Motor neuron (in vitro differentiated cells): ENCODE results near the gene FAM120AOS. TPM values are rescaled to one million over a fixed set of nuclear protein-coding genes. Genes with fewer than 3 reads are reported as not detected.

ENCODE experiments used
- ATAC-seq, 8 experiments: fragments of 200-7000 bp; cut with Tn5 transposase; replicated peaks in 6 of 8; 2 replicates each; pipeline ENCODE4 v1.8.0; 2021; ENCODE audit warnings: mild to moderate bottlenecking in 8 of 8, moderate library complexity in 8 of 8
- H3K27ac ChIP-seq, 2 donors: fragments of 250-450 bp; sonication (Bioruptor Pico); 2 replicates each; pipeline ENCODE4 v1.9.0; 2021; ENCODE audit warnings: antibody characterized with exemption in 2 of 2, mild to moderate bottlenecking in 2 of 2, moderate library complexity in 1 of 2
- H3K4me1 ChIP-seq, 2 donors: fragments of 250-450 bp; sonication (Bioruptor Pico); replicated peaks in 1 of 2; 2 replicates each; pipeline ENCODE4 v1.6.1; 2021; ENCODE audit warnings: antibody characterized with exemption in 2 of 2, mild to moderate bottlenecking in 2 of 2, moderate library complexity in 1 of 2
- H3K4me3 ChIP-seq, 5 donors: fragments of 250-450 bp; sonication (Bioruptor Pico); 2 replicates each; pipeline ENCODE4 v1.9.0; 2021; ENCODE audit warnings: antibody characterized with exemption in 5 of 5, mild to moderate bottlenecking in 5 of 5, moderate library complexity in 4 of 5
- WGBS, 10 experiments: fragments of 450-650 bp; shearing (Covaris generic); methylation state at CpG; one replicate each; pipeline ENCODE4 v1.0.0; 2022; 5-methylcytosine and 5-hydroxymethylcytosine counted together
- in situ Hi-C, 9 experiments: fragments of 400-800 bp; cut with MboI; loops; one replicate each; pipeline ENCODE4 v1.15.0; 2021; ENCODE audit warnings: low sequenced_read_pairs in 9 of 9, low pct_unique_long_range_greater_than_20kb in 2 of 9; ENCODE audit not compliant: unreplicated experiment in 9 of 9
- total RNA-seq, 8 experiments: library from RNA; unstranded; fragments of 300-600 nt; gene quantifications; 2 replicates each; pipeline versions ENCODE4 v1.2.3 to v1.2.4, GENCODE V29; 2022

FAM120AOS gene
- total RNA-seq: 10 to 100 TPM; 22.5 to 44.4 (median 24.9) TPM

DNA sequence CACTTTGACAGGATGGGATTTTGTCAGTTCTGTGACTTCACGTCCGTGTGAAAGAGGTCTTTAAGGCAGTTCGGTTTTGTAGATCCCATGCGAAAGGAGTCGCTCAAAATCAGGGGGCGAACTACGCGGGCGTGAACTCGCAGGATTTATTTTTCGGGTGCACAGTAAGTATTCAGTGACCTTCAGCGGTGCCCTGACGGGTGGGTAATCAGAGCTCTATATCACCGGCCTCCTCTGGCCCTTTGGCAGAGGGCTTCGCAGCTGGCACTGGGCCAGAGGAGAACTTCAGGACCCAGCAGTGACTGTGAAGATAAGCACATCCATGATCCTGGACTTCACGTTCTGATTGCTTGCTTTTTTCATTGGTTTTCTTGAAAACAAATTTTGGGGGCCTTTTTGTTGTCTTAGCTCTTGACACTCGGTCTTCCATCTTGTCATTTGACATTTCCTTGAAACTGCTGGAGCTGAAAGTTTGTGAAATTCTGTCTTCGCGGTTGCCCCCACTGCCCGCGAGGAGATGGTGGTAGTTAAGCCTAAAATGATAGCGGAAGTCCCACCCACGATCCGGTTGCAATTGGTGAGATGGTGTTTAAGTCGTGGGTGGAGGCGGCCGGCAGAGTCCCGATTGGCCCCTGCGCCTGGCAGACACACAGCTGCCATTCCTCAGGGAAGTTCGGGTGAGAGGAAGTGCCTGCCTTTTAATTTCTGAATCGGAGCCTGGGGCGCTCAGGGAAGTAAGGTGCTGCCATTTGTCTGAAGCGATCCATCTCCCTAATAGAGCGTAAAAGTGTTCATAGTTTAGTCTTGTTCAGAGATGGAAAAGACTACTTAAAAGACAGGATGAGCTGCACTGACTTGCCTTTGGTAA is at the start of gene FAM120AOS:
TSS of gene FAM120AOS (minus strand) at position 535 of the 868 bp plus-strand sequence. CDS start 872 bp downstream, outside the sequence.
- peak; percentile 59 to 84 (median 80) for ATAC-seq
- in situ Hi-C loops: loop anchor here in 1 of 9 experiments (25.0 kb wide), 1 partner anchor 266 kb away; the partner anchor contains the start of gene WNK2
- H3K4me3 ChIP-seq: peak within 1 kb of the TSS; percentile 69 to 97 (median 80)
- peak within 1 kb of the TSS; percentile 96 to 98 for H3K27ac ChIP-seq
- WGBS, 10 experiments: 0 to 7% (median 0%) methylated on average over 4 to 28 of the region's 34 CpGs; no CpG with 5 or more reads in 1 of the 10 experiments
- H3K4me1 ChIP-seq: peaks cover 12 to 24% of the 10 kb centered on the region in 2 donors

DNA sequence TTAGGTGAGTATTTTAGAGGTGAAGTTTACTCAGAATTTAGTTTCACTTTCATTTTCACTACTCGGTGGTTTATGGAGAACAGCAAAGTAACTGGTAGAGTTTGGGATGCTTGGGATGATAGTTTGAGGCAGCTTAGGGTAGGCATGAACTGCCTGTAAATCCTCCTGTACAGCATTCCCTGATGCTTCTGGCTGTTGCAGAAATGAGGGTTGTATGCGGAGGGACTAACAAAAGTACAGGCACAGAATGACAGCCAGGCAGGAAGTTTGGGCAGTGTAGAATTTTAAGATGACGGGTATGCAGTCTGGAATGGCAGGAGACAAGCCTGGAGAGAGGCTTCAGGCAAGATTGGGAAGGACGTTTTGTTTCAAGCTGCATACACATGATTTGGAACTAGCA is 48.0 kb upstream of the FAM120AOS start:
- Histone ChIP-seq H3K4me1 (no peaks in the 10 kb centered on the region), H3K4me3 (no peak overlapping the region), H3K27ac (no peak overlapping the region)
- in situ Hi-C loops: no loop called here
- peak in 1 of 8 experiments; percentile 72 for ATAC-seq
- 9 to 100% (median 81%) methylated on average over 1 to 3 of the region's 4 CpGs; no CpG with 5 or more reads in 1 of the 10 experiments for WGBS, 10 experiments

DNA sequence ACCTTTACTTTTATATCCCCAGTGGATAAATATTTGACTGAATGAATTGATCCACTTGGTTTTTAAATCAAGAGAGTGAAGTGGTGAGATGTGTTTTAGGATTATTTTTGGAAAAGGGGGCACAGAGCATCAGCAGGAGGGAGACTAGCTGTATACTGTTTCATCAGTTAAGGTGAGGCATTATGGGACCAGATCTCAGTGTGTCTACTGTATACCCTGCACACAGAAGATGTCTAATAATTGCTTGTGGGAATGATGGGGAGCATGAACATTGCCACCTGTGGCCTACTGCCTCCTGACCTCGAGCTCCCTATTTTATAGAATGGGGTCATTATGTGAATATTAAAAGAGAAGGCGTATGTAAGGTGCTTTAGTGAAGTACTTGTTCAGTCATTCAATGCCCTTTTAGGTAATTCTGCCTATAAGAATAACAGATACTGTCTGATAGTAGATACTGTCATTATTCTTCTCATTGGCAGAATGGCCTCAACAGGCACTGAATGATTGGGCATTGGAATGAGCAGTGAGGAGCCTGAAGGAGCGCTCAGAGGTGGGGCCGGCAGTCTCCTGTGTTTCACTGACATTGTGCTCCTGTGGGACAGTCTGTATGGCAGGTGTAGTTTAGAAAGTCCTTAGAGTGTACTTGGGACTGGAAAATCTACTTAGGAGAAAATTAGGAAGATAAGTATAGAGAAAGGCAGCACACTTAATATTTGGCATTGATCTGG is 47.4 kb upstream of the FAM120AOS start:
- ATAC-seq: no peak
- 80 to 100% (median 95%) methylated on average over 1 to 4 of the region's 4 CpGs; no CpG with 5 or more reads in 2 of the 10 experiments for WGBS, 10 experiments
- no peak overlapping the region for H3K27ac ChIP-seq

GRCh38 chr9:93496285-93496684 is 42.9 kb upstream of the FAM120AOS start:
- Histone ChIP-seq H3K27ac (no peak overlapping the region), H3K4me3 (no peak overlapping the region), H3K4me1 (no peaks in the 10 kb centered on the region)
- 20 to 100% (median 54%) methylated on average over 1 to 3 of the region's 3 CpGs; no CpG with 5 or more reads in 6 of the 10 experiments for WGBS, 10 experiments
- peak in 3 of 8 experiments; percentile 19 to 76 (median 67) for ATAC-seq
- in situ Hi-C loops: no loop called here

More for the DNA sequence above, 47.4 kb upstream of the FAM120AOS start:
- Histone ChIP-seq H3K4me1 (no peaks in the 10 kb centered on the region), H3K4me3 (no peak overlapping the region)
- in situ Hi-C loops: no loop called here

DNA sequence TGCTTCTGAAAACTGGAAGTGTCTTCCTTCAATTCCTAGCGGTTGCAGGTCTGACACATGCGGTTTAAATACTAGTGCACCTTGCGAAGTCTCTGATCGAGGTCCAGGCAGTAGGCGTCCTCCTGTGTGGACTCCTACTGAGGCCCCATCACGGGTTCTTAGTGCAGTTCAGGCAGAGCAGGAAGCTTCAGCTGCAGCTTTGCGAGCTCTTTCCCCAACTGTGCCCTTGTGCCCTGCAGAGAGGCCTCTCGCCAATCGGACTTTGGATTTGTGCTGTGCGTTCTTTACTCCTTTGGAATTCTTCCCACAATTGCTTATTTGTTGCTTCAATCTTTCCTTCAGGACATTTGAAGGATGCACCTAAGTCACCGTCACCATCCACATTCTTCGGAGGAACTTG is 40.6 kb upstream of the FAM120AOS start:
- no peak for ATAC-seq
- in situ Hi-C loops: no loop called here
- Histone ChIP-seq H3K4me1 (no peaks in the 10 kb centered on the region), H3K4me3 (no peak overlapping the region), H3K27ac (no peak overlapping the region)
- 84 to 97% (median 91%) methylated on average over 5 to 9 of the region's 12 CpGs; no CpG with 5 or more reads in 3 of the 10 experiments for WGBS, 10 experiments

DNA sequence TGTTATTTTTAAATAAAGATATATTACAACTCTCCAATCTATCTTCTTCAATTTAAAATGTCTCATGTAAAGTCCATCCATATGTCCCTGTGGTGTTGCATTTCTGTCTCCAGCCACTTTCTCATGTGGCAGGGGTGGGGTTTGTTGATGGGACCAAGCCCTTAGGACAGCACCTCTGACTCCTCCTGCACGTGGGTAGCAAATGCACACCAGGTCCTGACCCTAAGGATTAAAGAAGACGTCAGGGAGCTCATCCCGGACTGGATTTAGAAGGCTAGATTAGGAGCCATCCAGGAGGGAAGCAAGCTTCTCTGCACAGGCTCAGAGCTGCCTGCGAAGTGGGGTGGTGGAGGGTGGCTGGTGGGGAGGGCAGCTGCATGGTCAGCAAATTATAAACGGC is 38.9 kb upstream of the FAM120AOS start:
- Histone ChIP-seq H3K4me3 (no peak overlapping the region), H3K4me1 (no peaks in the 10 kb centered on the region), H3K27ac (no peak overlapping the region)
- WGBS, 10 experiments: 40 to 80% (median 60%) methylated on average over 1 to 2 of the region's 5 CpGs; no CpG with 5 or more reads in 5 of the 10 experiments
- in situ Hi-C loops: no loop called here
- ATAC-seq: peak in 3 of 8 experiments; percentile 37 to 61 (median 55)

DNA sequence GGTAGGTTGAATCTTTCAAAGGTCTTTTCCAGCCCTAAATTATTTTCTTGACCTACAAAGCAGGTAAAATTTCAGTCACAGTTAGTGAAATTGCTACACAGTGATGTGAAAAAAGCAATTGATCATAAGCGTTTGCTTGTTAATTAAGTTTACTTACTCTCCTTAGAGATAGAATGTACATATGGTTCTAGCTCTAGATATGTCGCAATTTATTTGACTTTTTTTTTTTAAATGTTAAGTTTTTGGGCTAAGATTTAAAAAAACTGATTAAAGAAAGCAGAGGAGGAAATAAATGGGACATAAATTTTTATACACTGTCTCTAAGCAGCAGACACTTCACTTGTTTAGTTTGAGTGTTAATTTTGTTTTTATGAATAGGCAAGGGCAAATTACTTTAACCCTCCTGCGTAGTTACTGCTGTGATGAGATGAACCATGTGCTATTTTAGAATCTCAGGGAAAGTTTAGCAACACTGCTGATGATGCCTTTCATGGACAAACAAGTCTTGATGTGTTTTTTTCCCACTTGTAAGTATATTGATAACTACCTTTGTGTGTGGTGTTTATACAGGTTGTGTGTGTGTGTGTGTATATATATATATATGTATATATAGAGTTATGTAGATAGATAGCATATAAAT is 38.3 kb upstream of the FAM120AOS start:
- 70 to 100% (median 92%) methylated on average over 1 to 3 of the region's 3 CpGs for WGBS, 10 experiments
- Histone ChIP-seq H3K4me3 (no peak overlapping the region), H3K4me1 (no peaks in the 10 kb centered on the region), H3K27ac (no peak overlapping the region)
- in situ Hi-C loops: no loop called here
- no peak for ATAC-seq

DNA sequence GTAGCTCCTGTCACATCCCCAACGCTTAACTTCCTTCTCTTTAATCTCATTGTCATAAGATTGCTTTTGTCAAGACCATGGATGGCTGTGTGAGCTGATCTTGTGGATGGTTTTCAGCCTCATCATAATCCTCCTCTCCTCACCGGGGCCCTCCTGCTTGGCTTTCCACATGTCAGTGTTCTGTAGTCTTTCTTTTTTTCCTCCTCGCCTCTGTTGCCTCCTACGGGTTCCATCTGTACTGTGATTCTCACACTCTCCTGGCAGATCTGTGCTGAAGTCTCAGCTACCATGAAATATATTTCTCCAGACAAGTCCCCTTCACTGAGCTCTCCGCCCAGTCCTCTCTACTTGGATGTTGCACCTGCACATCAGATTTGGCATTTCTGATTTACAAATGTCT is 34.9 kb upstream of the FAM120AOS start:
- no peak for ATAC-seq
- in situ Hi-C loops: no loop called here
- Histone ChIP-seq H3K4me1 (no peaks in the 10 kb centered on the region), H3K4me3 (no peak overlapping the region), H3K27ac (no peak overlapping the region)
- 81 to 100% (median 99%) methylated on average over 1 to 5 of the region's 5 CpGs for WGBS, 10 experiments

- in situ Hi-C loops: no loop called here
- Histone ChIP-seq H3K4me3 (no peak overlapping the region), H3K4me1 (no peaks in the 10 kb centered on the region), H3K27ac (no peak overlapping the region)
- 83 to 100% (median 100%) methylated on average over 1 of the region's 1 CpG; no CpG with 5 or more reads in 3 of the 10 experiments for WGBS, 10 experiments
- peak in 1 of 8 experiments; percentile 22 for ATAC-seq
These were observed 32.9 kb upstream of the FAM120AOS start for GRCh38 chr9:93486268-93486667.

- no peak for ATAC-seq
- no peak overlapping the region for H3K27ac ChIP-seq
- H3K4me3 ChIP-seq: no peak overlapping the region
- in situ Hi-C loops: no loop called here
- WGBS, 10 experiments: 75 to 100% (median 98%) methylated on average over 1 to 2 of the region's 2 CpGs; no CpG with 5 or more reads in 2 of the 10 experiments
- H3K4me1 ChIP-seq: no peaks in the 10 kb centered on the region
These were observed 30.1 kb upstream of the FAM120AOS start for GRCh38 chr9:93483497-93483896.

DNA sequence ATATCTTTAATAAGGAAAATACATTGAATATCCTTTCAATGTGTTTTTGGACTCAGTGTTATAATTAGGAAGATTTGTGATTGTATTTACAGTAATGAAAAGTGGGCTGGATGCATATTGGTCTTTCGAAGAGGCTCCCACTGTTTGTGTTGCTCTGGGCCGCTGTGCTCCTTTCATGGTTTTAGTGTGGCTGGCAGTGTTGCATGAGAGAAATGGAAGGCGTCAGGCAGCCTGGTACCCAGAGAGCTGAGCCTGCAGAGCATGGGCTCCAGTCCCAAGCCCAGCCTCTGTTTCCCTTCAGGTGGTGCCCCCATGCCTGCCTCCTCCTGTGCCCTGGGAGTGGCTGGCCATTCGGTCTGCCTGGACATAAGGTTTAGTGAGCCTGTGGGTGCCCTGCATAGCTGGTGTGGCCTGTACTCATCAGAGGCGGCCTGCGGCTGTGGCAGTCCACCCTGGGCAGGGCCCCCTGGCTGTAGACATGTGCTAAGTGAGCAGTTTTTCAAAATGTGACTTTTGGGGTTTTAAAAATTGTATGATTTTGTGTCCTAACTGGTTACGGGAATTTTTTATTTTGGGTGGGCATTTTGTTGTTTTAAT is 27.4 kb upstream of the FAM120AOS start:
- peak in 3 of 8 experiments; percentile 20 to 48 (median 38) for ATAC-seq
- H3K4me3 ChIP-seq: no peak overlapping the region
- no peaks in the 10 kb centered on the region for H3K4me1 ChIP-seq
- in situ Hi-C loops: no loop called here
- no peak overlapping the region for H3K27ac ChIP-seq
- 78 to 100% (median 100%) methylated on average over 1 to 6 of the region's 7 CpGs for WGBS, 10 experiments

- in situ Hi-C loops: no loop called here
- Histone ChIP-seq H3K27ac (no peak overlapping the region), H3K4me3 (no peak overlapping the region), H3K4me1 (no peaks in the 10 kb centered on the region)
- 60 to 100% (median 82%) methylated on average over 1 to 4 of the region's 4 CpGs; no CpG with 5 or more reads in 5 of the 10 experiments for WGBS, 10 experiments
- no peak for ATAC-seq
These were observed 26.9 kb upstream of the FAM120AOS start for GRCh38 chr9:93480262-93480661.
